Lung microvascular endothelial cell (primary cell): ENCODE results near the gene TAS1R2. TPM values are rescaled to one million over a fixed set of nuclear protein-coding genes. Genes with fewer than 3 reads are reported as not detected.
"Not testable (repeated sequence)": the region's sequence is repeated elsewhere in the genome, so short reads cannot be mapped to it uniquely, and the experiment has no call there.

Source experiments
- DNase-seq, 2 donors: peaks; one replicate each; pipeline versions ENCODE4 v3.0.0 to v3.0.0-alpha.2; 2010; ENCODE audit warnings: low read depth in 2 of 2
- total RNA-seq: library from RNA; depleted of rRNA; stranded (reverse); fragments of >200 nt; gene quantifications from 2 replicates; pipeline ENCODE4 v1.2.1, GENCODE V29; 2014

TAS1R2 gene
- not detected in 2 replicates for total RNA-seq

DNA sequence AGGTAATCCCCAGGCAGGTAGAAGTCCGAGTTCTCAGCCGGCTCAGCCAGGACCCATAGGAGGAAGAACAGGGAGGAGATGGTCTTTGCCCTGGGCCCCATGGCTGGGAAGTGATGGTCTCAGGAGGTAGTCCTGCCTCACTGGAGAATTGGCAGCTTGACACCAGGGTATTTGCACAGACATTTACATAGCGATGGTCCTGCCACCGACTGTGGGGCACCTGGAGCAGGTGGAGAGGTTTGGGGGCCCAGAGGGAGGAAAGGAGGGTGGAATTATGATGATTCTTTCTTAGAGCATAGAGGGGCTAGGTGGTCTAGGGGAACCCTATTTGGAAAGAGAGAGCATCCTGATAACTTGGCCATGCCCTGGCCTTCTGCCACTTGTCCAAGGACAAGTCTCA is at the start of gene TAS1R2:
TAS1R2 (minus strand) TSS at position 101 of the 400 bp plus-strand sequence; CDS start at position 101, 0 bp downstream.
- DNase-seq, result no peak

- peak in 1 of 2 donors; percentile 62 for DNase-seq
Observed at GRCh38 chr1:18907917-18908845, 48.7 kb upstream of the TAS1R2 start.

DNA sequence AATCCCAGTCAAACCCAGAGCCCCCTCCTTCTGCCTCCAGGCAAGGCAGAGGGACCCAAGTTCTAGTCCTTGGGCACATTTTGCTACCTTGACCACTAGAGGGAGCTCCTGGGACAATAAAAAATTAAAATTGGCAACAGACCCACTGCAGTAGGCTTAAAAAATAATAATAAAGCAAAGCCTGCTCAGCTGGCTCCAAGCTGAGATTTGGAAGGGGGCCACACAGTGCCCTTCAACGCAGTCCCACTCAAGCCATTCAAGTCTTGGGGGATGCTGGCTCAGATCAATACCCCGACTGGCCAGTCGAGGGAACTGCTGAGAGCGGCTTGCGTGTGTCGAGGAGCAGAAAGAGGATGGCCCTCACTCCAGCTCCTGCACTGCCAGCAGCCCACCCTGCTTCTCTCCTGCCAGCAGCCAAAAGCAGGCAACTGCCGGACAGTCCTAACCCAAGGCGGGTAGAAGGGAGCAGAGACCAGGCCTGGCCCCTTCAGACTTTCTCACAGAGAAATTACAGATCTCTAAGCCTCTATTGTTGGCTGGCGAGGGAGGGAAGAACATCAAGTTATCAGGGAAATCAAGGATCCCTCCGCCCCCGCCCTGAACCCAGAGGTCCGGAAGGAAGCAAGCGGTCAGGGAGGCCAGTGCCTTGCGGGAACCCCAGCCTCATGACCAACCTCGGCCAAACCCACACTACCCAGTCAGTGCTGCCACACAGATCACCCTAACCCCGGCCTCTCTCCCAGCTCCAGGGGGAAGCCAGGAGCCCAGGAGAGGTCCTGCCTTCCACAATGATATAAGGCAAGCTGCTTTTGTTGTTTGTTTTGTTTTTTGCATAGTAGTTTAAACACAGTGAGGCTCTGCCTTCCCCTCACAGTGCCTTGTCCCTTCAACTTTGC is 47.8 kb upstream of the TAS1R2 start:
- peak; percentile 69 to 71 for DNase-seq

- no peak for DNase-seq
Observed at GRCh38 chr1:18903291-18903756, 43.9 kb upstream of the TAS1R2 start.

DNA sequence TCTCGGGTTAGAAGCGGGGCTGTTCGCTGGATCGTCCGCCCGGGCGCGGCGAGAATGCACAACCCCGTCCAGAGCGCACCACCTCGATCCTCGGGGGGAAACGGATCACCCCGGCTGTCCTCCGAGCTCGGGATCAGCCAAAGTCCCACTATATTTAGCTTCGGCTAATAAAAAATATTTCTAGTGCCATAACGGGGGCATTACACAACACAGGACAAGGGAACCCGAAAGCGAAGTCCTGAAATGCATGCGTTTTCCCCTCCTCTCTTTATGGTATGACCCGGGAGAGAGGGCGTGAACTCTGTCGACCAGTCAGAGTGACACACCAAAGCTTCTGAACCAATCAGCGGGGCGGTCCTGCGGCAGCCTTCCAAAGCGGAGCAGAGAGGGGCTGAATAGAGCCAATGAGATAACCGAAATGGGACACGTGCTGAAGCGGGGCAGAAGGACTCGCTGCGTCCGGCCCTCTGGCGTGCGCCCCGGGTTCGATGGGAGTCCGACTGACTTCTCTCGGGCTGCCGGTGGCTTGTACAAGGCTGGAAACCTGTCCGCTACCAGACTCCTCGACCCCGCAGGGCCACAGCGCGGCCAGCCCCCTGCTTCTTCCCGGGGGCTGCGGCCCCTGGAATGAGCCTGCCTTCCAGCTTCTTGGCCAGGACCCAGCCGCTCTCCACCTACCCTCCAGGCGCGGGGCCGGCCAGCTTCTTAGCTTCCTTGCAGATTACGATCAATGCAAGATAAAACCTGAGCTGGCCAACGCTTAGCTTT is 43.2 kb upstream of the TAS1R2 start, which contains the start of gene ALDH4A1:
ALDH4A1 (minus strand) TSS at position 33 of the 768 bp plus-strand sequence; CDS start at position 1, 32 bp downstream.
- peak; percentile 97 to 99 for DNase-seq

GRCh38 chr1:18901952-18902522 is 42.6 kb upstream of the TAS1R2 start:
- no peak for DNase-seq

GRCh38 chr1:18901147-18901951 is 41.9 kb upstream of the TAS1R2 start:
- DNase-seq, result no peak

DNA sequence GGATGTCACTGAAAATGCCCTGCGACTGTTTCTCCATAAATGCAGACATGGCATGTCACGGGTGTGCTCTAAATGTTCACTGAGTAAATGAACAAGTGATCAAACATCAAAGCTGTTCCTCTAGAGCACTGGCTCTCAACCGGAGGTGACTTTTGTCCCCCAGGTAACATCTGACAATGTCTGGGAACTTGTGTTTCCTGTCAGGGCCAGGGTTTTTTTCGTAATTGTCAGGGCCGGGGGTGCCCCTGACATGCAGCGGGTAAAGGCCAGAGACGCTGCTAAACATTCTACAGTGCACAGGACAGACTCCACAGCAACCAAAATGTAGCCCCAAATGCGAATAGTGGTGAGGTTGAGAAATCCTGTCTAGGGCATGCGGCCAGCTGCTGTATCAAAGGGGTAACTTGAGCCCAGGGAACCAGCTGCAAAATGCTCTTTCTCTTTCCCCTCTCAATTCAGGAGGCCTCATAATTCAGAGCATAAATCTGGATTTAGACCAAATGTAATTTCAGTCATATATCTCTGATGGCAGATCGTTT is 40.9 kb upstream of the TAS1R2 start:
- peak in 1 of 2 donors; percentile 27 for DNase-seq

- DNase-seq, result no peak
Observed at GRCh38 chr1:18899363-18900049, 40.0 kb upstream of the TAS1R2 start.

DNA sequence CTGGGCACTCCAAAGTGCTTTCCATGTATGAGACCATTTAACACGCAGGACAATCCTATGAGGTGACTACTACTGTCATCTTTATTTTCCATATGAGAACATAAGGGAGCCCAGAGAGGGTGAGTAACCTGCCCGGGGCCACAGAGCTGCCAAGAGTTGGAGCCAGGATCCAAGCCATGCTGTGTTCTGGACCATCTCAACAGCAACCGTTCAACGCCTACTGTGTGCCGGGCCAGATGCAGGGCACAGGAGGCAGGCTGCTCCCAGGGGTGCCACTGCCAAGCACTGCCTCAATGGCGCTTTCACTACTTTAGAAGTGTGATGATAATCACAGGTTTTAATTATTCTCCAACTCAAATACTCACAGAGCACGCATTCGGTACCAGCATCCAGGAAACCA is 39.1 kb upstream of the TAS1R2 start:
- DNase-seq, result no peak

- no peak for DNase-seq
Observed at GRCh38 chr1:18895317-18895716, 35.9 kb upstream of the TAS1R2 start.

DNA sequence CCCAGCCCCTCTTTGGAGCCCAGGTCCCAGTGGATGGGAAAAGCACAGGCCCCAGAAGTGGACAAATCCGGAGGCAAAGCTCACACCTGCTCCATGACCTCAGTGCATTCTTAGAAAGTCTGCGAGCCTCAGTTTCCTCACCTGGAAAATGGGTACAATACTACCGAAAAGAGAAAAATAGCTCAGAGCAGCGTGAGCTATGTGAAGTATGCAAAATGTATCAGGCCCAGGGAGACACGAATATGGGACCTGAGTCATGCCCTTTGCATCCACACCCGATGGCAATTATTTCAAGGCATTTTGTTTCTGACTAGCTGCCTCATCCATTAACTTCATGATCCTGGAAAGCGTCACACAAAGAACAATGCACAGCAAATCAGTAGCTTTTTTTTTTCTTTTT is 33.7 kb upstream of the TAS1R2 start:
- DNase-seq, result no peak

DNA sequence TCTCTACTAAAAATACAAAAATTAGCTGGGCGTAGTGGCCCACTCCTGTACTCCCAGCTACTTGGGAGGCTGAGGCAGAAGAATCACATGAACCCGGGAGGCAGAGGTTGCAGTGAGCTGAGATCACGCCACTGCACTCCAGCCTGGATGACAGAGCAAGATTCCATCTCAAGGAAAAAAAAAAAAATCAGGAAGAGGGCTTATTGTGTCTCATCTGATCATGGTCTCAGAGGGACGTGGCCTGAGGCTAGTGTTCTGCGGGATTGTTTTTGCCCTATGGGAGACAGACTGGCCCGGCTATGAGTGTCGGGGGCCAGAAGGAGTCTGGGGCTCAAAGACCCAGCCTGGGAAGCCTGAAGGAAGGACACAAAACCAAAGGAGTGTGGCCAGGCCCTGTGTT is 32.4 kb upstream of the TAS1R2 start:
- DNase-seq, result not testable (repeated sequence)

DNA sequence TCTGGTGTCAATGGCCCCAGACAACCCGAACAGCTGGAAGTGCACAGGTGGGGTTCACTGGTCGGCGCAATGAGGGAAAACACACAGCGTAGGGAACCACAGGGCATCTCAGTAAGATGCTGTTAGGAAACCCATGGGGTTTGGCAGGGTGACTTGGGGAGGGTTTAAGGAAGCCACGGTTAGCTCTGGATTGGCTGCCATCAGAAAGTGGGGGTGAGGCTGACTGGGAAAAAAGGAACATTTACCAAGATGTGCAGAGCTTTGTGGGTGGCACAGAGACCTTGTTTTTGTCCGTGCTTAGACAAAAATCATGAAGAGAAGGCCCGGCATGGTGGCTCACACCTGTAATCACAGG is 31.9 kb upstream of the TAS1R2 start:
- DNase-seq, result no peak

DNA sequence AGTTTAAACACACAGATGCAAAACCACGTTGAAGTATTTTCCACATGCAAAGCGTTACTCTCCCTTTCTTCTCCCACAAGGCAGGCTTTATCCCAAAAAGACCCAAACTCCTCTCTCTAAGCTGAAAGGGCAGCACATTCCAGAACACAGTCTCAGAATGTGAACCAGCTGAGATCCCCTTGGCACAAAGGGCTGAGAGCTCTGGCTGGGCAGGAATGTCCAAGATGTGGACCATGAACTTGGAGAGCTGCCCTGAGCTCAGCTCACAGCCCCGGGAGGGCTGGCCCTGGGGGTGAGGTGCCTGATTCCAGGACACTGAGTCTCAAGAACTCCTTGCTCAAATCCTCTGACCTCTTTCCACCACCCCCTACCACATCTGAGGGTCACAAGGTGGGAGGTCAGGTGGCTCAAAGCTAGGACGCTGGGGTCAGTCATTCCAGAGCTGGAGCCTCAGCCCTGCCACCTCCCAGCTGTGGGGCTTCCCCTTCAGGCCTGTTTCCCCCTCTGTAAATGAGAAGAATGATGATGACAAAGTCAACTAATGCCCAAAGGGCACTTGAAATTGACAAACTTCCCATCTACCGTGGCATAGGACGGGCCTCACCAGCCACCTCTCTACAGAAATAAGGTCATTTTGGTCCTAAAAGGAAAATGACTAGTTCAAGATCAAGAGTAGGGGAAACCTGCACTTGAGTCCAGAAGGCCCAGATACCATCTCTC is 31.4 kb upstream of the TAS1R2 start:
- DNase-seq, result no peak

DNA sequence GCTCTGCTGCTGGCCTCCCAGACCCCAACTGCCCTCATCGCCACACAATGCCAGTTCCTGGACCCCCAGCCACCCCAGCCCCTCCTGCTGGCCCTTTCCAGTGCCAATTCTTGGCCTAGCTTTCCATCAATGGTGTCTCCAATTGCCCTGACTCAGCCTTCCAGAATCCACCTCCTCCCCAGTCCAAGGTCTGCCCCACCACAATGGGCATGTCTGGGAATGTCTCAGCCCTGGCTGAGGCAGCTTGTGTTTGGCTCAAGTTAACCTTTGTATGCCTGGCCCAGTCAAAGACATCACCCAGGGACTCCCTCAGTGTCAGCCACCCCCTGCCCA is 26.5 kb upstream of the TAS1R2 start:
- no peak for DNase-seq

DNA sequence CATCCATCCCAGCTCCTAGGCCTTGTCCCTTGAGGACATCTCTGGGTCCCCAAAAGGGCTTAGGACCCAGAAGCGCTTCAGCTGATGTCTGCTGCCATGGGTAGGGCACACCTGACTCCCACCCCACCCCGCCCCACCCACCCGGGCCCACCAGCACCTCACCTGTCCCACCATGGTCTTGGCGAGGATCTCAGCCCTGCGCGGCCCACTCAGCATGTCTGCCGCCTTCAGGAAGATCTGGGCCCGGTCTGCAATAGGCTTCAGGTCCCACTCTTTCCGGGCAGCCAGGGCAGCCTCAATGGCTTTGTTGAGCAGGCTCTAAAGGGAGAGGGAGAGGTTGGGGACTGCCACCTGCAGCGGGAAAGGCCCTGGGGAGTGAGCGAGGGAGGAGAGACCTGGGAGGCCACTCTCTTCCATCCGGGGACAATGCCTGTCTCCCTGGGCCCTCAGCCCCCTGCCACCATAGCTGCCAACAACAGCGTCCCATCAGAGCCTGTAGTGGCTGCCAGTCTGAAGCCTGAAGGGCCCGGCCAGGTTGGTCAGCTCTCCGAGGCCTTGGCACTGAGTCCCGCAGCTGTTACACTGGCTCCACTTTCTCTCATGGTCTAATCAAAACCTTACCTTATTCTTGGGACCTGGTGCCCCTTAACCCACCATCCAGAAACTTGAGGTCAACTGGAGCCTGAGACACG is 26.0 kb upstream of the TAS1R2 start:
- DNase-seq, result no peak

GRCh38 chr1:18884727-18885126 is 25.3 kb upstream of the TAS1R2 start:
- no peak for DNase-seq
